ENCODE results near the gene BLZF1.

Gene BLZF1

DNA sequence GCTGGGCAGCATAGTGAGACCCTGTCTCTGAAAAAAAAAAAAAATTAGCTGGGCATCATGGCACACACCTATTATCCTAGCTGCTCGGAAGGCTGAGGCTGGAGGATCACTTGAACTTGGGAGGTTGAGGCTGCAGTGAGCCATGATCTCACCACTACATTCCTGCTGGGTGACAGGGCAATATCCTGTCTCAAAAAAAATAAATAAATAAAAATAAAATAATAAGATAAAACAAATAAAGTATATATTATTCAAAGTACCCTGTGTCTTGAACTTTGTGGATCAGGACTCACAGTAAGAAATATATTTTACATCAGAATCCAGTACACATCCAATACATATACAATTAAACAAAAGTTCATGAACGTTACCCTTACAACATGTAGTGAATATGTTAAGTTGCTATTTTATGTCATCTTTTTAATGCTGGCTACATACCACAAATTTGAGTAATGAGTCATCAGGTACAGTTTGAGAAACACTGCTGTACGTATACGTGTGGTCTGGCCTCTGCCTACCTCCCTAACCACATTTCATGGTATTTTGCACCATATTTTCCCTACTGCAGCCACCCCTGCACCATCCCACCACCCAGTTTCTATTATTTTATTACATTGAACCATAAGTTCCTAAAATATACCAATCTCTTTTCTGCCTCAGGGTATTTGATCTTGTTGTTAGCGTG is 4.8 kb upstream of the BLZF1 start:
- Histone ChIP-seq H3K27ac (no peak overlapping the region), H4K20me1 (ENCODE audit: insufficient read depth) (no peaks in the 10 kb centered on the region), H3K4me2 (no peak overlapping the region), H3K27me3 (ENCODE audit: insufficient read depth, low read depth) (no peaks in the 10 kb centered on the region), H3K4me3 (IDR thresholded peaks at IDR 0.05; ENCODE audit: insufficient read depth, low read depth, low read length) (no peak overlapping the region), H3K4me1 (ENCODE audit: low read depth, poor library complexity, severe bottlenecking) (peaks cover 12% of the 10 kb centered on the region), H2AFZ (ENCODE audit: low read depth) (no peak overlapping the region), H3K36me3 (ENCODE audit: insufficient read depth) (no peaks in the 10 kb centered on the region), H3K9ac (no peak overlapping the region), H3K79me2 (ENCODE audit: insufficient read depth, low read depth) (no peaks in the 10 kb centered on the region)
- TF ChIP-seq CTCF (conservative IDR thresholded peaks at IDR 0.05; ENCODE audit: low read depth, low read length), result no peak

- H2AFZ ChIP-seq (ENCODE audit: low read depth), result no peak overlapping the region
- H3K36me3 ChIP-seq (ENCODE audit: insufficient read depth), result no peaks in the 10 kb centered on the region
- no peaks in the 10 kb centered on the region for H3K27me3 ChIP-seq (ENCODE audit: insufficient read depth, low read depth)
- peaks cover 12% of the 10 kb centered on the region; the same call in 1 of the 2 replicates for H3K79me2 ChIP-seq (ENCODE audit: insufficient read depth, low read depth)
- H3K4me2 ChIP-seq, result no peak overlapping the region
- H3K4me3 ChIP-seq (IDR thresholded peaks at IDR 0.05; ENCODE audit: insufficient read depth, low read depth, low read length), result no peak overlapping the region
- H3K4me1 ChIP-seq (ENCODE audit: low read depth, poor library complexity, severe bottlenecking), result peaks cover 26% of the 10 kb centered on the region
- H3K27ac ChIP-seq, result no peak overlapping the region
- H4K20me1 ChIP-seq (ENCODE audit: insufficient read depth), result no peaks in the 10 kb centered on the region
- no peak overlapping the region for H3K9ac ChIP-seq
- TF ChIP-seq CTCF (conservative IDR thresholded peaks at IDR 0.05; ENCODE audit: low read depth, low read length), result no peak
These were observed 3.0 kb upstream of the BLZF1 start for GRCh38 chr1:169364948-169365347.

GRCh38 chr1:169367096-169367685 is 804 bp upstream of the BLZF1 start:
- Histone ChIP-seq H3K4me3 (IDR thresholded peaks at IDR 0.05; ENCODE audit: insufficient read depth, low read depth, low read length) (peak overlapping the region; percentile 57), H3K4me2 (peak overlapping the region; percentile 66), H2AFZ (ENCODE audit: low read depth) (peak overlapping the region; percentile 81), H4K20me1 (ENCODE audit: insufficient read depth) (no peaks in the 10 kb centered on the region), H3K27ac (0 out of 2 replicates have a peak overlapping the region, but pooled peaks have one; percentile 7), H3K4me1 (ENCODE audit: low read depth, poor library complexity, severe bottlenecking) (peaks cover 28% of the 10 kb centered on the region), H3K27me3 (ENCODE audit: insufficient read depth, low read depth) (no peaks in the 10 kb centered on the region), H3K36me3 (ENCODE audit: insufficient read depth) (no peaks in the 10 kb centered on the region), H3K79me2 (ENCODE audit: insufficient read depth, low read depth) (peaks cover 12% of the 10 kb centered on the region; the same call in 1 of the 2 replicates), H3K9ac (no peak overlapping the region; the same call in 1 of the 2 replicates)
- TF ChIP-seq CTCF (conservative IDR thresholded peaks at IDR 0.05; ENCODE audit: low read depth, low read length), result no peak

DNA sequence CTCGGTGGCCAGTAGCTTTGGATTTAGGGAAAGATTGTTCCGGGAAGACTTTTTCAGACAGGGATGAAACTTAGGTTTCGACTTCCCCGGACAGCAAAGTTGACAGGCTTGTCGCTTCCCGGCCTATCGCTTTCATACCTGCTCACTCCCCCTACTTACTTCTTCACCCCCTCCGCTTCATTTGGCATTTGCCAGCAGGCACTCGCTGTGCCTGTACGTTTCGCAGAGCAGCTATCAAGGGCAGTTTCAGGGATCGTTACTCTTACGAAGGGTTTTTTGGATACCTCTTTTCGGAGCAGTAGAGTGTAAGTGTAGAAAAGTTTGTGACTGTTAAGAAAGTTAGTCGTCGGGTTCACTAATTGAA is 393 bp downstream of the BLZF1 start:
- H3K36me3 ChIP-seq (ENCODE audit: insufficient read depth), result no peaks in the 10 kb centered on the region
- H3K79me2 ChIP-seq (ENCODE audit: insufficient read depth, low read depth), result peaks cover 12% of the 10 kb centered on the region; the same call in 1 of the 2 replicates
- no peak for TF ChIP-seq CTCF (conservative IDR thresholded peaks at IDR 0.05; ENCODE audit: low read depth, low read length)
- no peaks in the 10 kb centered on the region for H3K27me3 ChIP-seq (ENCODE audit: insufficient read depth, low read depth)
- H3K9ac ChIP-seq, result peak overlapping the region; percentile 38
- peak overlapping the region; percentile 83 for H3K4me2 ChIP-seq
- H3K4me3 ChIP-seq (IDR thresholded peaks at IDR 0.05; ENCODE audit: insufficient read depth, low read depth, low read length), result peak overlapping the region; percentile 72
- H3K4me1 ChIP-seq (ENCODE audit: low read depth, poor library complexity, severe bottlenecking), result peaks cover 25% of the 10 kb centered on the region
- no peaks in the 10 kb centered on the region for H4K20me1 ChIP-seq (ENCODE audit: insufficient read depth)
- H2AFZ ChIP-seq (ENCODE audit: low read depth), result peak overlapping the region; percentile 81
- H3K27ac ChIP-seq, result peak overlapping the region; percentile 48
